GM06990 (cell line): ENCODE results near the gene IL17REL.

Experiments
- DNase-seq: peaks from one replicate; pipeline ENCODE4 v3.0.0-alpha.2; 2011; ENCODE audit not compliant: insufficient read length; ENCODE audit errors: extremely low read depth
- H3K27me3 ChIP-seq: replicated peaks from 2 replicates; pipeline ENCODE4 v1.6.0; 2011; ENCODE audit warnings: low read length; ENCODE audit not compliant: control insufficient read depth, insufficient read depth
- H3K36me3 ChIP-seq: 2 replicates; pipeline ENCODE4 v1.5.1; 2011; ENCODE audit warnings: low read length; ENCODE audit not compliant: control insufficient read depth, insufficient read depth
- H3K4me3 ChIP-seq: replicated peaks from 2 replicates; pipeline ENCODE4 v1.5.1; 2011; ENCODE audit warnings: low read depth, mild to moderate bottlenecking, control low read depth, low read length
- TF ChIP-seq, protein P1 (sequence below): IDR thresholded peaks from 2 replicates; pipeline ENCODE4 v1.5.1; 2011; ENCODE audit warnings: low read length, control low read depth, mild to moderate bottlenecking, inconsistent platforms; ENCODE audit not compliant: insufficient read depth, poor library complexity, severe bottlenecking

IL17REL gene

DNA sequence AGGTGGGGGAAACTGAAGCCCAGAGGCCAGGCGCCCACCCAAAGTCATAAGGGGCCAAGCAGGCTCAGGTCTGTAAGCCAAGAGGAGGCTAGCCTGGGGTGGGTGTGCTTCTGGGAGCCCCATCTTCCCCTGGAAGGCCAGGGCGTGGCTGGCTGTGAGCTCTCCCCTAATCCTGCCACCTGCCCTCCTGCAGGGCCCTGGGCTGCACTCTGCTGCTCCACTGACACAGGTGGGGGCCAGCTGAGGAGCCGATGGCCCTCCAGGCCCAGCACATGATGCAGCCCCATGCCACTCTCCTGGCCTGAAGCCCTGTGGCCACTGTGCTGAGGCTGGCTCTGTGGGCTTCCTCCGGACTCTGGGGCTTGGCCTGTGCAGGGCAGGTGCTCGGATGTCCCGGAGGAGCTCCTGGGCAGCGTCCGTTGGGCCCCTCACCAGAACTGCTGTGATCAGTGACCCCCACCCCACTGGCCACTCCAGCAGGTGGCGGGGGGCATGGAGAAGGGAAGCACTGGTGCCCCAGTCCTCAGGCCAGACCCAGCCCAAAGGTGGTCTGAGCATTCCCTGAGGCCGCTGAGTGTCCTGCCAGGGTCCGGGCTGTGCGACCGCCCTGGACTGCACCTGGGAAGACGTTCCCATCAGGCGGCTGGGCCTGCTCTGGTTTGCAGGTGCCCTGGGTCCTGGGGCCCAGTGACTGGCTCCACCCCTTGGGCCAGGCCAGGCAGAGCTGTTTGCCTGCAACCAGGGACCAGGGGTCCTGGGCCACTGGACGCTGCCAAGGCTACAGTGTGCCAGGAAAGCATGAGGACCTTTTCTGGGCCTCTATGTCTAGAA lies 43.5 kb downstream of the IL17REL start:
- Histone ChIP-seq H3K4me3 (no peak overlapping the region), H3K36me3 (peaks cover 5% of the 10 kb centered on the region), H3K27me3 (no peaks in the 10 kb centered on the region)
- DNase-seq, result peak; percentile 20
- TF ChIP-seq, protein P1, sequence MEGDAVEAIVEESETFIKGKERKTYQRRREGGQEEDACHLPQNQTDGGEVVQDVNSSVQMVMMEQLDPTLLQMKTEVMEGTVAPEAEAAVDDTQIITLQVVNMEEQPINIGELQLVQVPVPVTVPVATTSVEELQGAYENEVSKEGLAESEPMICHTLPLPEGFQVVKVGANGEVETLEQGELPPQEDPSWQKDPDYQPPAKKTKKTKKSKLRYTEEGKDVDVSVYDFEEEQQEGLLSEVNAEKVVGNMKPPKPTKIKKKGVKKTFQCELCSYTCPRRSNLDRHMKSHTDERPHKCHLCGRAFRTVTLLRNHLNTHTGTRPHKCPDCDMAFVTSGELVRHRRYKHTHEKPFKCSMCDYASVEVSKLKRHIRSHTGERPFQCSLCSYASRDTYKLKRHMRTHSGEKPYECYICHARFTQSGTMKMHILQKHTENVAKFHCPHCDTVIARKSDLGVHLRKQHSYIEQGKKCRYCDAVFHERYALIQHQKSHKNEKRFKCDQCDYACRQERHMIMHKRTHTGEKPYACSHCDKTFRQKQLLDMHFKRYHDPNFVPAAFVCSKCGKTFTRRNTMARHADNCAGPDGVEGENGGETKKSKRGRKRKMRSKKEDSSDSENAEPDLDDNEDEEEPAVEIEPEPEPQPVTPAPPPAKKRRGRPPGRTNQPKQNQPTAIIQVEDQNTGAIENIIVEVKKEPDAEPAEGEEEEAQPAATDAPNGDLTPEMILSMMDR, result no peak

DNA sequence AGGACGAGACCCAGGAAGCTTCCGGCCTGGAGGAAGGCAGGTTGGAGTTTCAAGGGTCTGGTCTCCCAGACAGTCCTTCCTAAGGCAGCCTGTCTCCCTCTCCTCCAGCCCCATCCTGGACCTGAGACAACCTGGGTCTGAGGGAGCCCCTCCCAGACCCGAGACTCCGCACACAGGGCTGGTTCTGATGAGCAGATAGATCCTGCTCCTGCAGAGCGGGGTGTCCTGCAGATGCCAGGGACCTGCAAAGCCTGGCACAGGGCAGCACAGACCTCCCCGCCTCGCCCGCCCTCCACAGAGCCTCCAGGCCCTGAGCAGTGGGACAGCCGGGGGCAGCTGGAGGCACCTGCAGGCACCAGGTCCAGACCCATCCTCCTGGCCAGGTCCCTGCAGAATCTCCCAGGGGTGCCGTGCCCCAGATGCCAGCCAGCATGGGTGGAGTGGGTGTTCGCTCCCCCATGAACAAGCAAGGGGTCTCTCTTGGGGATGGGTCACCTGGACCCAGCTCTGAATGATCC lies 44.2 kb downstream of the IL17REL start:
- H3K36me3 ChIP-seq, result peaks cover 6% of the 10 kb centered on the region
- DNase-seq, result peak; percentile 25
- no peak overlapping the region for H3K4me3 ChIP-seq
- H3K27me3 ChIP-seq, result no peaks in the 10 kb centered on the region
- TF ChIP-seq, protein P1, result no peak

DNA sequence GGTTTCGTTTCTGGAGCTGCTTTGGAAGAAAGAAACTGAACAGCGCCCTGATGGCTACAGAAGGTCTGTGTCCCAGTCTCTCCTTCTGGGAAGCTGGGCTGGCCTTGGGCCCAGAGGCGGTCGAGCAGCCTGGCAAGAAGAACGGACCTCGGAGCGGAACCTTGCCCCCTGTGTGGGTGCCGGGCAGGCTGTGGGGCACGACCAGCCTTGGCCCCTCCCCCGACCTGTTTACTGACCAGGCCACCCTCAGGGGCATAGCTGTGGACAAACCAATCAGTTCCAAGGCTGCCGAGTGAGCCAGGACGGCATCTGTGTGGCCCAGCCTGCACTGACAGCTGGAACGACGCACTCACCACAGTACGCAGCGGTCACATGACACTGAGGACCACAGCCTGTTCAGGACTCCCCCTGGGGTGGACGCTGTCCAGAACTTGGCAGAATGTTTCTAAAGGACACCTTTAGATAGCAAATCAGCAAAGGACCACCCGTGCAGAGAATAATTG lies 44.8 kb downstream of the IL17REL start:
- Histone ChIP-seq H3K36me3 (peaks cover 13% of the 10 kb centered on the region), H3K4me3 (no peak overlapping the region), H3K27me3 (no peaks in the 10 kb centered on the region)
- TF ChIP-seq, protein P1, result no peak
- no peak for DNase-seq

DNA sequence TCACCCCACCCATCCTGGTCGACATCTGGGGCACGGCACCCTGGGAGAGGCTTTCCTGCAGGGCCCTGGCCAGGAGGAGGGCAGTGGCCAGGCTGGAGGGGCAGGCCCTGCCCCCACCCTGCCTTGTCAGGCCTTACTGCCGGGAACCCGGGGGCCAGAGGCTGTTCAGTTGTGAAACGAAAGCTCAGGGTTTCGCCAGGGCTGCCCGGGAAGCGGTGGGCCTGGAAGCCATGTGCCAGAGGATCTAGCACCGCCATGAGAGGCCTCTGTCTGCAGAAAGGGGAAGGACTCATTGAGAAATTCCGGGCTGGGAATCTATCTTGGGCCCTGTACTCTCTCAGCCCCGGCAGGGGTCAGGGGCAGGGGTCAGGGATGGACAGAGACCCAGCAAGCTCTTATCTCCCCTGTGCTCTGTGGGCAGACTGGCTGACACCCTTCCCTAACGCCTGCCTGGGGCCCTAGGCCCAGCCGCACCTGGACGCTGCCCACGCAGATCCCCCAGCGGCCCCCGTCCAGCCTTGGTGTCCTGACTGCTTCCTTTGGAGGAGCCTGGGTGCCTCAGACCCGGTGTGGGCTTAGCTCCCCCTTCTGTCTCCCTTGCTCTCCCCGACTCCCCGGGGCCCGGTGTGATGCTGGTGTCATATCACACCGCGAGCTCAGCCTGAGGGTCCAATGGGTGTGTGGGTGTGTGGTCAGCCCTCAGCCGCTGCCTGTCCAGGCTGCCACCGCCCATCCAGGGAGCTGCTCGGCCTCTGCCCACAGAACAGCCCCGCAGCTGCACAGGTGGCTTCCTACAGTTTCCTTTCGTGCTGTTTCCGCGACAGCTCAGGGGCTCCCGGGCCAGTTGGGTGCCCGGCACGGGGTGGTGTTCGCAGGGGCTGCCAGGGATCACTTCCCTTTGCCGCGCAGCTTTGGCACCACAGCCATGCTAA lies 45.5 kb downstream of the IL17REL start:
- peak; percentile 61 for DNase-seq
- TF ChIP-seq, protein P1, result peak; percentile 7

DNA sequence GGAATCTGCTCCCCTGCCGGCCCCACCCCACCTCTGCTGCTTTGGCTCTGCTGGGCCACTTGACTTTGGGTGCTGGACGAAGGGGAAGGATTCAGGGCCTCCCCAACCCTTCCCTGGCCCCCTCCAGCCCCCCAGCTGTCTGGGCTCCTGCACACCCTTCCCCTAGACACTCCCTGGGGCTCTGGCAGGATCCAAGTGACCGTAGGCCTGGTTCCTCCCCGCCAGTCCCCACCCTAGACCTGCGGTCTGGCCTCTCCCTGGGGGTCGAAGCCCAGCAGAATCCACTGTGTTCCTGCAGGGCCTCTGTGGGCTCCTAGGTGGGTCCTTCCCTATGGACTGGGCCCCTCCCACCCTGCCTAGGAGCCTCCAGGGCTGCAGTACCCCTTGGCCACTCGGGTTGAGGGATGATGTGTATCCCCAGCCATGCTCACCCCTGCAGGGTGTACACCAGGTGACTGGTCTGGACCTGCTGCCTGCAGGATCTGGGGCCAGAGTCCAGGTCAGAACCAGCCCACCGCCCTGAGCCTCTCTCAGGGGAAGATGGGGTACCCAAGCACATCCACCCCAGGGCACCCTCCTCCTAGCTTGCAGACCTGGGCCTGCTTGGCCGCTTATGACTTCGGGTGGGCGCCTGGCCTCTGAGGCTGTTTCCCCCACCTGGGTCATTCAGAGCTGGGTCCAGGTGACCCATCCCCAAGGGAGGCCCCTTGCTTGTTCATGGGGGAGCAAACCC lies 46.4 kb downstream of the IL17REL start:
- peak; percentile 30 for DNase-seq
- no peak overlapping the region for H3K4me3 ChIP-seq
- TF ChIP-seq, protein P1, result no peak
- H3K27me3 ChIP-seq, result no peaks in the 10 kb centered on the region
- peaks cover 13% of the 10 kb centered on the region for H3K36me3 ChIP-seq

More for the DNA sequence above, 45.5 kb downstream of the IL17REL start:
- Histone ChIP-seq H3K4me3 (no peak overlapping the region), H3K27me3 (no peaks in the 10 kb centered on the region), H3K36me3 (peaks cover 13% of the 10 kb centered on the region)
